Adipocyte (in vitro differentiated cells): Measurements from ENCODE around the gene PIEZO2.
"Not testable (repeated sequence)": the region's sequence is repeated elsewhere in the genome, so short reads cannot be mapped to it uniquely, and the experiment has no call there.

Source experiments
- DNase-seq: peaks from one replicate; pipeline ENCODE4 v3.0.0-alpha.2; 2015; ENCODE audit warnings: low read depth
- H3K27me3 ChIP-seq: replicated peaks from 2 replicates; pipeline ENCODE4 v1.7.0; 2013; ENCODE audit warnings: mild to moderate bottlenecking, low read length, moderate library complexity; ENCODE audit not compliant: control insufficient read depth, insufficient read depth
- H3K36me3 ChIP-seq: 2 replicates; pipeline ENCODE4 v1.7.0; 2013; ENCODE audit warnings: low read length, mild to moderate bottlenecking, moderate library complexity; ENCODE audit not compliant: control insufficient read depth, insufficient read depth, severe bottlenecking
- H3K4me1 ChIP-seq: 2 replicates; pipeline ENCODE4 v1.7.0; 2013; ENCODE audit warnings: mild to moderate bottlenecking, low read length, moderate library complexity; ENCODE audit not compliant: control insufficient read depth, insufficient read depth
- H3K4me3 ChIP-seq: 2 replicates; pipeline ENCODE4 v1.7.0; 2013; ENCODE audit warnings: mild to moderate bottlenecking, low read length, moderate library complexity
- H3K9ac ChIP-seq: 2 replicates; pipeline ENCODE4 v1.7.0; 2013; ENCODE audit warnings: mild to moderate bottlenecking, low read length, moderate library complexity
- H3K9me3 ChIP-seq: 2 replicates; pipeline ENCODE4 v1.7.0; 2013; ENCODE audit warnings: mild to moderate bottlenecking, low read length, moderate library complexity; ENCODE audit not compliant: control insufficient read depth

PIEZO2 gene

DNA sequence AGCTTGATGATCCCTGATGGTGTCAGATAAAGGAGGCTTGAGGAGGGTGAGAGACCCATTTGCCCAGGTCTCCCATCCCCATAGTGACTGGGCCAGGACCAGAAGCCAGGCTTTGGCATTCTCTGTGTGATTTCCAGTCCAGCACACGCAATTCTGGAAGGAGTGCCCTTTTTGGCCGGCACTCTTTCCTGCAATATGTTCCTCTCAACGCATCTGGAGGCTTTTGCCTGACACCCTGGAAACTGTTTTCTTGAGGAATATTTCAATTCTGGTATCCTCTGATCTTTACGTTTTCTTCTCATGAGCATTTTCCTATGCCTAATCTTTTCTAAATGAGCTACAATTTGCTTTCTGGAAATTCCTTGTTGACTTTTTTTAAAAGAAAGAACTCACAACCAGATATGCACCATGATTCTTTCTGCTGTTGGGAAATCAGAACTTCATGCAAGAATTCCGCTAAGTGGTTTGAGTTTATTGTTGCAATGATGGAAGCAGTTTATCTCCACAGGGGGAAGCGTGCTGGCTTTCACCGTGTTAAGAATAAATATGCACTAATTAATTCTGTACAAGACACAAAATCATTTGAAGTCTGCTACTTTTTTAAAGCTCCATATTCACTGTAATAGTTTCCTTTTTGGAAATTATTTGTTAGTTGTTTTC lies 479.8 kb downstream of the PIEZO2 start:
- peaks cover 27% of the 10 kb centered on the region for H3K27me3 ChIP-seq
- no peak for DNase-seq
- no peak overlapping the region for H3K4me3 ChIP-seq
- H3K9ac ChIP-seq, result no peak overlapping the region
- peaks cover 7% of the 10 kb centered on the region for H3K4me1 ChIP-seq
- no peaks in the 10 kb centered on the region for H3K36me3 ChIP-seq
- no peaks in the 10 kb centered on the region for H3K9me3 ChIP-seq

DNA sequence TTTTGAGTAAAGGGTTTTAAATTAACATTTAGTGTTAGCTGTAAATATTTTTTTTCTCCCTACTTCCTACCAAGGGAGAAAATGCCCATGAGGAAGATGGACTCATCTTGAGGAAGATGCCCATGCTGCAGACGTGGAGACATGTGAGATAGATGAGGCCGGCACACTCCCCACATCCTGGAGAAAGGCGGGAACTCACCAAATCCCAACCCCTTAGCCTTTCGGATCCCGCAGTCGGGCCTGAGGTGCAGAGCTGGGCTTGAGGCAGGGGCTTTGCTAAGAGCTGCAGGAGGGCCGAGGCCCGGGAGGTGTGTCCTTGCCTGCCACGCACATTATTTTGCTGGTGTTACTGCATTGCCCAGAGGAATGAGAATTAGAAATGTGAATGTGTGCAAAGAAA lies 485.6 kb downstream of the PIEZO2 start:
- Histone ChIP-seq H3K4me3 (no peak overlapping the region), H3K9me3 (no peaks in the 10 kb centered on the region), H3K9ac (no peak overlapping the region), H3K4me1 (peaks cover 26% of the 10 kb centered on the region), H3K27me3 (peaks cover 19% of the 10 kb centered on the region), H3K36me3 (no peaks in the 10 kb centered on the region)
- DNase-seq, result no peak

DNA sequence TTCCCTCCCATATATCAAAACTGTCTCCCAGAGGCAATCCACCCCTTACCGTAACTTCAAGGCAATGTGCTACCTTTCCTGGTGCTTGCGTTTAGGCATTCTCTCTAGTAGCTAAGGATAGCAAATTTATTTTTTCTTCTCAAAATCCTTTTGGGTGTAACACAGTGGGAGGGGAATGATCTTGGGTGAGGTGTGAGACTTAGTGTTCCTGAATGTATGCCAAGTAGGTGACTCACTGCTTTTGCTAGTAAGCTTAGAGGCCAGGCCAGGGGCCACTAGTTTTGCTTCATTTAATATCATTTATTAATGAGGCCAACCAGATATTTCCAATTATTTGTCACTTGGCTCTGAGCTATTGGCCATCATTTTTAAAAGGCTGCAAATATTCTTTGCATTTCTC lies 488.1 kb downstream of the PIEZO2 start:
- Histone ChIP-seq H3K36me3 (no peaks in the 10 kb centered on the region), H3K4me1 (peaks cover 26% of the 10 kb centered on the region)
- DNase-seq, result peak; percentile 19

DNA sequence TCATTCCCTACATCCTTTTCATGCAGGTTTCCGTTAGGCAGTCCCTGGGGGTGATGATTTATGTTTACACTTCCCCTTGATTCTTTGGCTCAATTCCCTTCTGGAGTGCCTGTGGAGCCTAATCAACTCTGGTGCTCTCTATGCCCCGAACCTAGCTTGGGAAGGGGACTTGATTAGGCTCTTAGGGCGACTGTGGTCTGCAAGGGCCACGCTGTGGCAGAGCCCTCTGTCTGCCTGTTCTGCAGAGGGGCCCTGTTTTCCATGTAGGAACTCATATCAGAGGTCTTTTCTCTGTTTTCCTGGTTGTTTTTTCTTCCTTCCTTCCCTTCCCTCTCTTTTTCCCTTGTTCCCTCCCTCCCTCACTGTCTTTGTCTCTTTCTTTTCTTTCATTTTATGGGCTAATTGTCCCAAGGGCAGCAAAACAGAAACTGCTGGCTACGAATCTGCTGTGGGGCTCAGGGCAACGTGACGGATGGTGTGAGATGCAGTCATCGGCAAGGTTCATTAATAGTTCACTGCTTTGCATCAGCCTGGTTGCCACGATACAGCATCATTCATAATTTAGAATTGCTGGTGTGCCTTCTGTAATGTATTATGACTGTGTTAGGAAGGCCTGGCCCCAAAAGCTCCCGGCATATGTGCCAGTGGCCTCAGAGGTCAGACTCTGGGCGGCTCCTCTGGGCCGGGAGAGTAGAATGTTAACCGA lies 489.0 kb downstream of the PIEZO2 start:
- peaks cover 26% of the 10 kb centered on the region for H3K4me1 ChIP-seq
- H3K27me3 ChIP-seq, result peaks cover 9% of the 10 kb centered on the region
- no peaks in the 10 kb centered on the region for H3K36me3 ChIP-seq
- no peaks in the 10 kb centered on the region for H3K9me3 ChIP-seq
- DNase-seq, result peak; percentile 64
- peak overlapping the region; percentile 56 for H3K4me3 ChIP-seq
- H3K9ac ChIP-seq, result peak overlapping the region; percentile 45

More for the DNA sequence above, 488.1 kb downstream of the PIEZO2 start:
- peaks cover 15% of the 10 kb centered on the region for H3K27me3 ChIP-seq
- H3K9ac ChIP-seq, result no peak overlapping the region
- H3K4me3 ChIP-seq, result no peak overlapping the region
- H3K9me3 ChIP-seq, result no peaks in the 10 kb centered on the region

DNA sequence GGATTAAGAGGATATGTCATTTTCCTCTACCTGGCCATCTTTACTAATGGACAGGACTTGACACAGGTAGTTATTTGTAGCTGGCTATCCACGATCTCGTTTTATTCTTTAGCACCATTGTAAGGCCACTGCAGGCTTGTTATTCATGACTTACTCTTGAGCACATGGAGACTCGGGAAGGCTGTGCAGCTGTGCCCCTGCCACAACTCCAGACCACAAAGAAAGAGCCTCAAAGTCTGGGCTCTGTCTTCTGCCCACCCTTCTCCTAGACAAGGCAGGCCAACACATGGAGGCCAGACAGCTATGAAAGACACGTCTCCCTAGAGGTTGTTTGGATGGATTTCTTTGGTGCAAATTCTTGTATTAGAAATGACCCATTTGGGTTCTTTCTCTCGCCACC lies 489.8 kb downstream of the PIEZO2 start:
- H3K9ac ChIP-seq, result no peak overlapping the region
- no peak overlapping the region for H3K4me3 ChIP-seq
- H3K27me3 ChIP-seq, result peaks cover 2% of the 10 kb centered on the region
- no peak for DNase-seq
- peaks cover 26% of the 10 kb centered on the region for H3K4me1 ChIP-seq
- H3K36me3 ChIP-seq, result no peaks in the 10 kb centered on the region
- no peaks in the 10 kb centered on the region for H3K9me3 ChIP-seq

DNA sequence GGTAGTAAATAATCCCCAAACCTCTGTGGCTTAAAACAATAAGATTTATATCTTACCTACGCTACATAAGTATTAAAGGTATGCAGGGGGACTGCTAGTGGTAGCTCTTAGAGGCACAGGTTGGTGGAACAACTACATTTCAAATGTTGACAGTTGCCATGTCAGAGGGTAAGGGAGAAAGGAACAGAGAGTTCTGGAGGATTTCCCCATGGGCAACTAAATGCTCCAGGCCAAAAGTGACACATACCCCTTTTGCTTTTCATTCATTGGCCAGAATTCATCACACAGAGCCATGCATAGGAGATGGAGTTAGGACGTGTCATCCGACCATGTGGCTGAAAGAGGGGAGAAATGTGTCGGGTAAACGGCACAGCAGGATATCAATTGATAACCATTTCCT lies 490.4 kb downstream of the PIEZO2 start:
- no peaks in the 10 kb centered on the region for H3K9me3 ChIP-seq
- H3K4me1 ChIP-seq, result peaks cover 26% of the 10 kb centered on the region
- H3K27me3 ChIP-seq, result no peaks in the 10 kb centered on the region
- no peak overlapping the region for H3K4me3 ChIP-seq
- H3K9ac ChIP-seq, result no peak overlapping the region
- no peak for DNase-seq
- H3K36me3 ChIP-seq, result no peaks in the 10 kb centered on the region

DNA sequence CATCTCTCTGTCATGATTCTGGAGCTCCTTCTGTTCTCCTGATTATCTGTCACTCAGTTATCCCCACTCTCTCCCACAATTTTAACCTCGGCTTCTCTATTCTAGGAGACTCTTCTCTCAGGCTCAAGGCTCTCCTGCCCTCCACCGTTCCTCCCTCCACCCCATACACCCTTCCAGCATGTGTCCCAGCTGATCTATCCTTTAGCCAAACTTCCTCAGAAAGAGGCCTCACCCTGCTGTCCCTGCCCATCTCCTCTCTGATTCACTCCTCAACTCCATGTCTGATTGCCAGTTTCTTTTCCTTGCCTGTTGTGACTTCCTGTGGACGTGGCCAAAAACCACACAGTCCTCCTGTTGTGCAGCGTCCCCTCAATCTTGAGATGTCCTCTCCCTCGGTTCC lies 505.4 kb downstream of the PIEZO2 start:
- H3K4me3 ChIP-seq, H3K9ac ChIP-seq, H3K27me3 ChIP-seq, H3K36me3 ChIP-seq, DNase-seq, H3K4me1 ChIP-seq, H3K9me3 ChIP-seq: not testable (repeated sequence)

DNA sequence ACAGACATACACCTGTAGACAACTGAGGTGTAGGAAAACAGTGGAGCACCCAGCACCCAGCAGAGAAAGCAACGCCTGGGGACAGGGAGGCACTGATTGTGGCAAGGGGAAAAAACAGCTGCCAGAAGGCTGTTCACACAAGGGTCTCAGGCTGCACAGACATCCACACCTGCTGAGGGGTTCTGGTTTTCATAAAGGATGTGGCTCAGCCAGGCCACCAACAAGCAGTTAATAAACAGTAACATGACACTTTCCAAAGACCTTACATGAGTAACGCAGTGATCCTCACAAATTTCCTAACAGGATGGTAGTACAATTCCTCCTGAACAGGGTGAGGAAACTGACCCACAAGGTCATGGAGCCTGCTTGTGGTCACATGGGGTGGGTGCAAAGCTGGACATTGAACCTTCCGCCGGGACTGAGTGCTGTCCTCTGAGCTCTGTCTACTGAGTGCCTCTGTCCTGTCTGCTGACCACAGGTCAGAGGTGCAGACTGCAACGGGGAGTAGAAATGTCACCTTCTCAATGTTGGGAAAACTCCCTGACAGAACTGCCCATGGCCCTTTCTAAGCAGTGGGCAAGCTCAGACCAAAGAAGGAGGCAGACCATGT lies 506.3 kb downstream of the PIEZO2 start:
- not testable (repeated sequence) for H3K27me3 ChIP-seq, H3K4me3 ChIP-seq, H3K36me3 ChIP-seq, H3K9me3 ChIP-seq, H3K4me1 ChIP-seq, DNase-seq, H3K9ac ChIP-seq

DNA sequence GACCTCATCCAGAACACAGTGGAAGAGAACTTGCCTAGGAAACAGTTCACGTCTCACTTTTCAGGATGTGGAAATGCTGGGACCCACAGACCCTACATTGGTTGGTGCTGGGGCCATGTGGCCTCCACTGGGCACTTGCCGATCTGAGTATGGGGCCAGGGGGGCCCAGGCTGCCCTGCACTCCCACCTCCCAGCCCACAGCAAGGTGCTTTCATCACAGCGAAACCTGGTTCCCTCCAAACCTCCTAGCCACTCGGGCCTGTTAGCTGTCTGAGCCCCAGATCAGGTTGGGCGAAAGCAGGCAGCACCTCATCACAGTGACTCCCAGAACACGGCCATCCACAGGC lies 510.9 kb downstream of the PIEZO2 start:
- not testable (repeated sequence) for H3K4me3 ChIP-seq, H3K27me3 ChIP-seq, H3K36me3 ChIP-seq, H3K4me1 ChIP-seq, H3K9ac ChIP-seq, DNase-seq, H3K9me3 ChIP-seq

DNA sequence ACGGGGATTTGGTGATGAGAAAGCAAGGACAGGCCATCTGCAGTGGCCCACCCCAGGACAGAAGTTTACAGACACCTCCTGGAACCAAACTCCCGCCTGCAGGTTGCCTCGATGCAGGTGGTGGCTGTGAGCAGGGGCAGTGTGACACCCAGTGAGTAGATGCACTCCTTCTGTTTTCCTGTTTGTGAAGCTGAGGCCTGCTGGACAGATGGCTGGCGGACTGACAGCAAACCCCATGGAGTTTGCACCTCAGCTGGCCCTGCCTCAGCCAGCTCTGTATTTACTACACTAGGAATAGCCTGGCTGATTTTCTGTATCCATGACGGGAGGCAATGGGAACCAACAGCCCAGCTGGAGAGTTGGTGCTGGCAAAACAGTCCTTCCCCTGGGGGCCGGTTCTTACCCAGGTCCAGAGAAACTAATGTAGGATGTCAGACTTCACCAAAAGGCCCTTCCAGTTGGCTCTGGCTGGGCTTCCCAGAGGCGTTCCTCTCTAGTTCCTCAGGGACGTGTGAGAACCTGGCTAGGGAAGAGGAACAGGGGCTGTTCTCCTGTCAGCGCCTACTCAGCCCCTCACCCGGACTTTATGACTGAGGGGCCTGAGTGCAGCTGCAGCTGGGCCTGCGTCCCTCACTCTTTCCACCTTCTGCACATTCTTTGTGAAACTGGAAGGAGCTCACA lies 511.4 kb downstream of the PIEZO2 start:
- H3K9ac ChIP-seq, DNase-seq, H3K4me3 ChIP-seq, H3K9me3 ChIP-seq, H3K36me3 ChIP-seq, H3K27me3 ChIP-seq, H3K4me1 ChIP-seq: not testable (repeated sequence)

DNA sequence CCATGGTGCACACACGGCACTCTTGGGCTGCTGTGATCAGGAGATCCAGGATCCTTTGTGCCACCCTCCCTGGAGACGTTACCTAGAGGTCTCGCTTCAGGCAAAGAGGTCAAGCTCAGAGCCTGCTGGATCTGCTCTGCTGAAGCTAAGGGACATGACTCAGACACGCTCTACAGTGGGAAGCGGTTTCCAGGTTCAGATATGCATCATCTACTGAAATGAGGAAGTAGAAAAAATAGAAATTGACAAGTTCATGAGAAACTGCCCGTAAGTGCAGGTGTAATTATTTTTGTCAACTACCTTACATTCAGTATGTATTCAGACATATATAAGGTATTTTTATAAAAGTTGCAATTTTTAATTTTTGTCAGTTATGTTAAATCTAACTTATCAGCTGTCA lies 520.3 kb downstream of the PIEZO2 start:
- not testable (repeated sequence) for DNase-seq, H3K9me3 ChIP-seq, H3K9ac ChIP-seq, H3K4me3 ChIP-seq, H3K4me1 ChIP-seq, H3K27me3 ChIP-seq, H3K36me3 ChIP-seq
